Endothelial cell of umbilical vein (primary cell): Measurements from ENCODE around the gene MAP3K21. TPM values are rescaled to one million over a fixed set of nuclear protein-coding genes. Genes with fewer than 3 reads are reported as not detected.

ENCODE experiments used
- BruUV-seq: library from RNA; stranded (reverse); fragments of 400-500 nt; replicated peaks from 2 replicates; lab custom pipeline; 2021; lab: Mats Ljungman, UMichigan
- CTCF ChIA-PET: fragments of 300-600, 350-600 bp; sonication (Branson Sonifier 250); formaldehyde crosslinking; loops from one replicate; lab custom pipeline; 2021; ENCODE audit warnings: antibody characterized with exemption, inconsistent platforms; lab: Charles Lee
- POLR2A ChIA-PET: fragments of 300-600, 350-600 bp; sonication (Branson Sonifier 250); formaldehyde crosslinking; loops from one replicate; lab custom pipeline; 2021; ENCODE audit warnings: antibody characterized with exemption, inconsistent platforms; lab: Charles Lee
- DNase-seq: peaks from one replicate; pipeline ENCODE4 v3.0.0-alpha.2; 2011; ENCODE audit warnings: low read depth, low spot score
- FAIRE-seq: peaks from 2 replicates; lab custom pipeline; 2011; peaks lifted over from hg19 to GRCh38; lab: Jason Lieb, UNC
- H2AFZ ChIP-seq: 2 replicates; pipeline ENCODE4 v1.6.0; 2012; ENCODE audit warnings: low read depth, low read length, control low read depth, inconsistent platforms
- H3K27ac ChIP-seq: 2 replicates; pipeline ENCODE4 v1.5.1; 2011; ENCODE audit warnings: low read depth, mild to moderate bottlenecking, control low read depth, low read length, moderate library complexity; ENCODE audit not compliant: insufficient read depth
- H3K27me3 ChIP-seq, 2 experiments: 2 replicates each; pipeline versions ENCODE4 v1.6.0 to v1.6.1; 2011; ENCODE audit warnings: low read length in 2 of 2, mixed read lengths in 1 of 2; ENCODE audit not compliant: control insufficient read depth in 2 of 2, insufficient read depth in 2 of 2
- H3K36me3 ChIP-seq, 2 experiments: 2 replicates in 1 of 2; 3 replicates in 1 of 2; pipeline ENCODE4 v1.5.1; 2011; ENCODE audit warnings: low read length in 2 of 2, mild to moderate bottlenecking in 1 of 2, moderate library complexity in 1 of 2; ENCODE audit not compliant: control insufficient read depth in 2 of 2, insufficient read depth in 2 of 2; ENCODE audit errors: extremely low read depth in 1 of 2
- H3K4me1 ChIP-seq: 3 replicates; pipeline ENCODE4 v1.5.1; 2011; ENCODE audit warnings: mild to moderate bottlenecking, low read length; ENCODE audit not compliant: control insufficient read depth, insufficient read depth; ENCODE audit errors: extremely low read depth
- H3K4me2 ChIP-seq: 2 replicates; pipeline ENCODE4 v1.6.1; 2011; ENCODE audit warnings: low read length, control low read depth, mixed read lengths; ENCODE audit not compliant: insufficient read depth
- H3K4me3 ChIP-seq, 3 experiments: fragments of 200-600 bp in 1 of 3; sonication (generic), shearing (Covaris generic) in 1 of 3; replicated peaks in 1 of 3; 2 replicates each; pipeline ENCODE4 v1.5.1; 2011 to 2016; ENCODE audit warnings: control low read depth in 3 of 3, low read length in 3 of 3, mild to moderate bottlenecking in 2 of 3, inconsistent platforms in 1 of 3, low read depth in 1 of 3, moderate library complexity in 1 of 3; ENCODE audit not compliant: insufficient read depth in 1 of 3
- H3K79me2 ChIP-seq: 2 replicates; pipeline ENCODE4 v1.6.0; 2012; ENCODE audit warnings: low read length, inconsistent platforms; ENCODE audit not compliant: control insufficient read depth, insufficient read depth
- H3K9ac ChIP-seq: replicated peaks from 2 replicates; pipeline ENCODE3; 2011; ENCODE audit warnings: low read length, control low read depth; ENCODE audit not compliant: insufficient read depth; ENCODE audit errors: extremely low read depth
- H3K9me1 ChIP-seq: replicated peaks from 3 replicates; pipeline ENCODE4 v1.6.0; 2011; ENCODE audit warnings: mild to moderate bottlenecking, low read length; ENCODE audit not compliant: control insufficient read depth, insufficient read depth; ENCODE audit errors: extremely low read depth
- H3K9me3 ChIP-seq: replicated peaks from 2 replicates; pipeline ENCODE4 v1.5.1; 2012; ENCODE audit warnings: low read length, inconsistent platforms; ENCODE audit not compliant: control insufficient read depth, insufficient read depth
- H4K20me1 ChIP-seq: replicated peaks from 2 replicates; pipeline ENCODE3; 2011; ENCODE audit warnings: mild to moderate bottlenecking, low read length; ENCODE audit not compliant: control insufficient read depth, insufficient read depth; ENCODE audit errors: extremely low read depth
- CTCF ChIP-seq, 2 donors: IDR thresholded peaks; 1 replicate in 1 of 2; 2 replicates in 1 of 2; pipeline ENCODE4 v1.5.1; 2011; ENCODE audit warnings: low read length in 2 of 2, mild to moderate bottlenecking in 2 of 2, moderate library complexity in 2 of 2, control low read depth in 1 of 2, inconsistent platforms in 1 of 2, low read depth in 1 of 2; ENCODE audit not compliant: insufficient read depth in 1 of 2; ENCODE audit errors: extremely low read depth in 1 of 2
- FOS ChIP-seq: IDR thresholded peaks from 2 replicates; pipeline ENCODE4 v1.6.1; 2011; ENCODE audit warnings: mild to moderate bottlenecking, low read length, moderate library complexity, borderline replicate concordance; ENCODE audit not compliant: insufficient read depth
- GATA2 ChIP-seq: IDR thresholded peaks from 2 replicates; pipeline ENCODE4 v1.7.0; 2011; ENCODE audit warnings: low read depth, mild to moderate bottlenecking, moderate library complexity, mixed read lengths, low read length; ENCODE audit not compliant: insufficient read length, insufficient read depth
- MAX ChIP-seq: IDR thresholded peaks from 2 replicates; pipeline ENCODE4 v1.6.1; 2011; ENCODE audit not compliant: insufficient read depth, insufficient read length
- MYC ChIP-seq: IDR thresholded peaks from one replicate; pipeline ENCODE4 v1.6.1; 2011; ENCODE audit warnings: mild to moderate bottlenecking, low read depth, low read length
- POLR2AphosphoS5 ChIP-seq: IDR thresholded peaks from 2 replicates; pipeline ENCODE4 v1.6.1; 2012; ENCODE audit warnings: low read depth, mild to moderate bottlenecking, control low read depth, low read length, moderate library complexity; ENCODE audit not compliant: insufficient read depth
- dilution Hi-C: fragments of 300-500 bp; cut with MboI; formaldehyde crosslinking; loops from one replicate; pipeline ENCODE4 v1.15.0; 2019; ENCODE audit warnings: low sequenced_read_pairs; ENCODE audit not compliant: extremely low pct_ligation_motif_present
- intact Hi-C: fragments of 100-400 bp; cut with micrococcal nuclease; formaldehyde crosslinking; loops from one replicate; pipeline ENCODE4 v1.10.0; 2022
- polyA plus RNA-seq, 4 experiments: library from polyadenylated mRNA; depleted of rRNA in 3 of 4; stranded (reverse) in 3 of 4; unstranded in 1 of 4; fragments of >200 nt; gene quantifications; 2 replicates each; pipeline versions ENCODE4 v1.2.1 to v1.2.3, GENCODE V29; 2011 to 2012; ENCODE audit warnings: missing spikeins in 1 of 4
- total RNA-seq: library from RNA; stranded (reverse); gene quantifications from 2 replicates; pipeline ENCODE4 v1.2.3, GENCODE V29; 2021

Gene MAP3K21
- total and polyA plus RNA-seq, 2 donors (not counting 3 experiments of a cell fraction or from before 2014, with no cell fraction given), result 0.65 to 0.95 TPM

GRCh38 chr1:233326319-233326718 lies 1.2 kb upstream of the MAP3K21 start:
- FAIRE-seq (no peak), DNase-seq (no peak)
- Histone ChIP-seq H3K27me3 (peaks cover 0 to 3% of the 10 kb centered on the region in 2 experiments), H3K27ac (no peak overlapping the region), H3K9me1 (no peaks in the 10 kb centered on the region), H3K36me3 (no peaks in the 10 kb centered on the region), H3K9ac (no peak overlapping the region), H4K20me1 (no peaks in the 10 kb centered on the region), H3K4me3 (no peak overlapping the region), H3K79me2 (no peaks in the 10 kb centered on the region), H3K9me3 (no peaks in the 10 kb centered on the region), H3K4me1 (peaks cover 5% of the 10 kb centered on the region), H2AFZ (no peak overlapping the region), H3K4me2 (no peak overlapping the region)
- intact Hi-C loops (no loop called here), dilution Hi-C loops (no loop called here)
- ChIA-PET POLR2A (no interaction called here), CTCF (no interaction called here)
- no peak for TF ChIP-seq MYC
- TF ChIP-seq MAX, result no peak
- no peak for TF ChIP-seq CTCF (IDR thresholded peaks at IDR 0.05; ENCODE audit: extremely low read depth in 1 of 2, insufficient read depth in 1 of 2, low read depth in 1 of 2, low read length in 2 of 2)
- BruUV-seq, result no TSS peak

- Histone ChIP-seq H3K79me2 (no peaks in the 10 kb centered on the region), H3K27ac (no peak overlapping the region), H2AFZ (peak overlapping the region; percentile 79), H3K4me2 (peak overlapping the region; percentile 17), H3K4me1 (peaks cover 5% of the 10 kb centered on the region), H3K27me3 (peaks cover 0 to 3% of the 10 kb centered on the region in 2 experiments), H3K36me3 (no peaks in the 10 kb centered on the region), H3K9me3 (no peaks in the 10 kb centered on the region), H3K9me1 (no peaks in the 10 kb centered on the region), H3K9ac (no peak overlapping the region), H3K4me3 (peak overlapping the region in 2 of 3 experiments; percentile 21 to 58), H4K20me1 (no peaks in the 10 kb centered on the region)
- ChIA-PET POLR2A (no interaction called here), CTCF (no interaction called here)
- no peak for FAIRE-seq
- intact Hi-C loops (no loop called here), dilution Hi-C loops (no loop called here)
- TF ChIP-seq MAX (no peak), POLR2AphosphoS5 (no peak), FOS (no peak), GATA2 (no peak)
- BruUV-seq, result no TSS peak
- peak; percentile 12 for DNase-seq
These were observed 493 bp upstream of the MAP3K21 start for GRCh38 chr1:233326811-233327650.
